WTC11 (cell line): ENCODE data around the gene MDM4.

Source experiments
- ATF3 ChIP-seq: sonication (generic); formaldehyde crosslinking; conservative IDR thresholded peaks from 2 replicates; pipeline ENCODE4 v1.8.1; 2022; ENCODE audit warnings: mild to moderate bottlenecking, missing genetic modification reagents
- CREB1 ChIP-seq: sonication (generic); formaldehyde crosslinking; IDR thresholded peaks from 2 replicates; pipeline ENCODE4 v1.8.0; 2023; ENCODE audit warnings: mild to moderate bottlenecking, missing genetic modification reagents
- CTCF ChIP-seq: fragments of 200-600 bp; IDR thresholded peaks from 2 replicates; pipeline ENCODE4 v1.8.0; 2022; ENCODE audit warnings: antibody characterized with exemption
- FOXK1 ChIP-seq: sonication (generic); formaldehyde crosslinking; IDR thresholded peaks from 2 replicates; pipeline ENCODE4 v1.8.0; 2022; ENCODE audit warnings: mild to moderate bottlenecking, moderate library complexity, missing genetic modification reagents
- MAX ChIP-seq: sonication (generic); formaldehyde crosslinking; IDR thresholded peaks from 2 replicates; pipeline ENCODE4 v1.8.0; 2022; ENCODE audit warnings: mild to moderate bottlenecking, missing genetic modification reagents
- NFYB ChIP-seq: sonication (generic); formaldehyde crosslinking; conservative IDR thresholded peaks from 2 replicates; pipeline ENCODE4 v1.8.0; 2022; ENCODE audit warnings: low read depth, missing genetic modification reagents
- PRDM15 ChIP-seq: sonication (generic); formaldehyde crosslinking; IDR thresholded peaks from 2 replicates; pipeline ENCODE4 v1.8.0; 2022; ENCODE audit warnings: missing genetic modification reagents
- STAT6 ChIP-seq: sonication (generic); formaldehyde crosslinking; conservative IDR thresholded peaks from 2 replicates; pipeline ENCODE4 v1.8.1; 2023; ENCODE audit warnings: mild to moderate bottlenecking, low read depth, missing genetic modification reagents, moderate library complexity
- TEAD1 ChIP-seq: sonication (generic); formaldehyde crosslinking; IDR thresholded peaks from 2 replicates; pipeline ENCODE4 v1.8.0; 2022; ENCODE audit warnings: mild to moderate bottlenecking, missing genetic modification reagents

DNA sequence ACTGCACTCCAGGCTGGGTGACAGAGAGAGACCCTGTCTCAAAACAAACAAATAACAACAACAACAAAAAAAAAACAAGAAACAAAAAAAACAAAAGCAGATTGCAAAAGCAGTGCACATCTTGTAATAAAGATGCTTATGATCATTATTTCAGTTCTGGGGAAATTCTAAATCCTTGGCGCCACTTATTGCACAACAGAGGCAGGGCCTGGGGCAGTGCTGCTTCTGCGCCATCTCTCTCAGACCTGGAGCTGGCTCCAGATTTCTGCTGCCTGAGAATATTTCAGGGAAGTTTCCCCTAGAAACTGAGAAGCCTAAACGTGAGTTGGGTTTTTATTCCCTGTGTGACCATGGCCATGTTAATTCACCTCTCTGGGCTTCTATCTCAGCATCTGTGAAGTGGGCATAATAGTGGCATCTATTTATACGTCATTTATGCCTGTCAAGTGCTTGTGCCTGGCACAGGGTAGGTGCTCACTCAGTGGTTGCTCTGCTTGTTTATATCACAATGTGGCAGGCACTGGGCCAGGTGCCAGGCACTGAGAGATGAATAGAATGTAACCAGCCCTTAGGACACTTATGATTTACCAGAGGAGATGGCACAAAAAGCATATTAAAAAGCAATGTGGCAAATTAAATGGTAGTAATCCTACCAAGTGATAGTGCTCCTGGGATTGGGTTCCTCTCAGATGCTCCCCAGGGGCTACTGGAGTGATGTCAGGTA lies 67.9 kb downstream of the MDM4 start:
- TF ChIP-seq ATF3 (no peak), CREB1 (no peak), PRDM15 (CRISPR knock-in tag) (no peak), STAT6 (no peak), CTCF (no peak), FOXK1 (CRISPR knock-in tag) (no peak), NFYB (CRISPR knock-in tag) (no peak), MAX (no peak), TEAD1 (CRISPR knock-in tag) (no peak)
